Smooth muscle cell of the brain vasculature (primary cell): ENCODE measurements around the gene MDFIC2.

ENCODE experiments used
- DNase-seq: peaks from one replicate; pipeline ENCODE4 v3.0.0-alpha.2; 2012; ENCODE audit warnings: low read depth, low spot score

MDFIC2 gene

GRCh38 chr3:70182166-70182565 is 130.3 kb downstream of the MDFIC2 start:
- no peak for DNase-seq

GRCh38 chr3:70180664-70181063 is 131.8 kb downstream of the MDFIC2 start:
- no peak for DNase-seq

GRCh38 chr3:70179111-70179510 is 133.3 kb downstream of the MDFIC2 start:
- no peak for DNase-seq

- DNase-seq: no peak
Measured at GRCh38 chr3:70177881-70178645, 134.4 kb downstream of the MDFIC2 start.

GRCh38 chr3:70176224-70176623 is 136.2 kb downstream of the MDFIC2 start:
- no peak for DNase-seq

GRCh38 chr3:70156808-70157207 is 155.6 kb downstream of the MDFIC2 start:
- no peak for DNase-seq

GRCh38 chr3:70150599-70150998 is 161.8 kb downstream of the MDFIC2 start:
- DNase-seq: no peak

GRCh38 chr3:70149714-70150400 is 162.6 kb downstream of the MDFIC2 start:
- no peak for DNase-seq
